ENCODE data around the gene JCAD. TPM values are rescaled to one million over a fixed set of nuclear protein-coding genes. Genes with fewer than 3 reads are reported as not detected.

JCAD gene
- total and polyA plus RNA-seq, 9 donors = 10.0 to 71.7 (median 23.8) TPM

GRCh38 chr10:30037620-30038336 lies 21.6 kb downstream of the JCAD start:
- intact Hi-C loops (cut with DNase I) = no loop called here
- no peaks in the 10 kb centered on the region for H3K9me3 ChIP-seq
- 83 to 88% (median 86%) methylated on average over 10 of the region's 10 CpGs for WGBS, 3 donors
- DNase-seq = no peak
- no peaks in the 10 kb centered on the region for H3K36me3 ChIP-seq
- no peaks in the 10 kb centered on the region for H3K27me3 ChIP-seq
- H3K27ac ChIP-seq = no peak overlapping the region
- H3K4me3 ChIP-seq = no peak overlapping the region
- peaks cover 3% of the 10 kb centered on the region for H3K4me1 ChIP-seq (ENCODE audit: insufficient read depth)
- TF ChIP-seq EP300 (IDR thresholded peaks at IDR 0.05) = no peak
- no peak for TF ChIP-seq CTCF (IDR thresholded peaks at IDR 0.05)

GRCh38 chr10:30036811-30037210 lies 22.6 kb downstream of the JCAD start:
- intact Hi-C loops (cut with DNase I) = no loop called here
- 92 to 95% (median 94%) methylated on average over 8 of the region's 8 CpGs for WGBS, 3 donors
- Histone ChIP-seq H3K27me3 (no peaks in the 10 kb centered on the region), H3K4me3 (no peak overlapping the region), H3K27ac (no peak overlapping the region), H3K4me1 (ENCODE audit: insufficient read depth) (peaks cover 2% of the 10 kb centered on the region), H3K9me3 (no peaks in the 10 kb centered on the region), H3K36me3 (no peaks in the 10 kb centered on the region)
- TF ChIP-seq EP300 (IDR thresholded peaks at IDR 0.05) (no peak), CTCF (IDR thresholded peaks at IDR 0.05) (no peak), POLR2A (IDR thresholded peaks at IDR 0.05) (no peak)
- no peak for DNase-seq

- TF ChIP-seq CTCF (IDR thresholded peaks at IDR 0.05) (no peak), EP300 (IDR thresholded peaks at IDR 0.05) (no peak), POLR2A (IDR thresholded peaks at IDR 0.05) (no peak)
- no peaks in the 10 kb centered on the region for H3K9me3 ChIP-seq
- no peaks in the 10 kb centered on the region for H3K36me3 ChIP-seq
- no peak for DNase-seq
- 62 to 84% (median 74%) methylated on average over 3 of the region's 3 CpGs for WGBS, 3 donors
- no peaks in the 10 kb centered on the region for H3K27me3 ChIP-seq
- intact Hi-C loops (cut with DNase I) = no loop called here
- H3K4me1 ChIP-seq (ENCODE audit: insufficient read depth) = peaks cover 2% of the 10 kb centered on the region
- H3K27ac ChIP-seq = no peak overlapping the region
- H3K4me3 ChIP-seq = no peak overlapping the region
Observed at GRCh38 chr10:30036341-30036740, 23.0 kb downstream of the JCAD start.

- no peaks in the 10 kb centered on the region for H3K4me1 ChIP-seq (ENCODE audit: insufficient read depth)
- no peak overlapping the region for H3K27ac ChIP-seq
- H3K27me3 ChIP-seq = no peaks in the 10 kb centered on the region
- no peak overlapping the region for H3K4me3 ChIP-seq
- intact Hi-C loops (cut with DNase I) = no loop called here
- TF ChIP-seq POLR2A (IDR thresholded peaks at IDR 0.05) (no peak), EP300 (IDR thresholded peaks at IDR 0.05) (no peak), CTCF (IDR thresholded peaks at IDR 0.05) (no peak)
- H3K9me3 ChIP-seq = no peaks in the 10 kb centered on the region
- no peaks in the 10 kb centered on the region for H3K36me3 ChIP-seq
- WGBS, 3 donors = 88 to 92% (median 89%) methylated on average over 15 of the region's 15 CpGs
- DNase-seq = no peak
Observed at GRCh38 chr10:30034433-30035137, 24.8 kb downstream of the JCAD start.

Measured in ovary (tissue), 9 donors.